Thymus (tissue), 11 donors: Measurements from ENCODE around the gene TNS3. TPM values are rescaled to one million over a fixed set of nuclear protein-coding genes. Genes with fewer than 3 reads are reported as not detected.

ENCODE experiments used
- DNase-seq, 9 donors: peaks; one replicate each; pipeline ENCODE4 v3.0.0-alpha.2; 2013; ENCODE audit warnings: low spot score in 9 of 9, low read depth in 6 of 9, missing footprints in 1 of 9
- H3K27ac ChIP-seq, 2 donors: one replicate each; pipeline ENCODE4 v1.5.1; 2013; ENCODE audit warnings: control low read depth in 1 of 2, low read depth in 1 of 2, low read length in 1 of 2, mild to moderate bottlenecking in 1 of 2, moderate library complexity in 1 of 2
- H3K27me3 ChIP-seq, 2 donors: one replicate each; pipeline ENCODE4 v1.5.1; 2013; ENCODE audit warnings: low read length in 1 of 2; ENCODE audit not compliant: control insufficient read depth in 2 of 2, insufficient read depth in 1 of 2
- H3K36me3 ChIP-seq, 2 donors: one replicate each; pipeline ENCODE4 v1.5.1; 2013; ENCODE audit warnings: low read length in 1 of 2, mild to moderate bottlenecking in 1 of 2, moderate library complexity in 1 of 2; ENCODE audit not compliant: control insufficient read depth in 2 of 2, insufficient read depth in 2 of 2
- H3K4me1 ChIP-seq, 2 donors: one replicate each; pipeline ENCODE4 v1.5.1; 2013; ENCODE audit warnings: low read length in 2 of 2; ENCODE audit not compliant: control insufficient read depth in 2 of 2, insufficient read depth in 2 of 2
- H3K4me3 ChIP-seq, 2 donors: one replicate each; pipeline ENCODE4 v1.5.1; 2013; ENCODE audit warnings: low read length in 2 of 2, control low read depth in 1 of 2, mild to moderate bottlenecking in 1 of 2
- H3K9me3 ChIP-seq, 2 donors: one replicate each; pipeline ENCODE4 v1.5.1; 2013; ENCODE audit warnings: low read length in 1 of 2, mild to moderate bottlenecking in 1 of 2; ENCODE audit not compliant: control insufficient read depth in 2 of 2, insufficient read depth in 1 of 2
- WGBS: extraction: QIAGEN DNeasy Blood & Tissue Kit; methylation state at CpG from one replicate; pipeline ENCODE4 v1.1.7; 2013; 5-methylcytosine and 5-hydroxymethylcytosine counted together
- polyA plus RNA-seq: library from polyadenylated mRNA; stranded (reverse); fragments of 200-250 nt; gene quantifications from one replicate; pipeline ENCODE4 v1.2.3, GENCODE V29; 2013
- total RNA-seq: library from RNA; stranded (reverse); fragments of 120-200 nt; gene quantifications from one replicate; pipeline ENCODE4 v1.2.4, GENCODE V29; 2013
- donor health status: healthy.

TNS3 gene
- total and polyA plus RNA-seq, 2 donors: 5.9 to 6.2 TPM

- no peaks in the 10 kb centered on the region for H3K36me3 ChIP-seq
- 90% methylated on average over 12 of the region's 12 CpGs for WGBS
- no peaks in the 10 kb centered on the region for H3K4me1 ChIP-seq
- no peaks in the 10 kb centered on the region for H3K27me3 ChIP-seq
- DNase-seq: no peak
- H3K27ac ChIP-seq: no peak overlapping the region
- H3K9me3 ChIP-seq: no peaks in the 10 kb centered on the region
- no peak overlapping the region for H3K4me3 ChIP-seq
These were observed 191.8 kb downstream of the TNS3 start for GRCh38 chr7:47389923-47390630.

GRCh38 chr7:47389171-47389922 is 192.6 kb downstream of the TNS3 start:
- 96% methylated on average over 16 of the region's 16 CpGs for WGBS
- Histone ChIP-seq H3K36me3 (no peaks in the 10 kb centered on the region), H3K4me3 (no peak overlapping the region), H3K27ac (no peak overlapping the region), H3K27me3 (no peaks in the 10 kb centered on the region), H3K9me3 (no peaks in the 10 kb centered on the region), H3K4me1 (no peaks in the 10 kb centered on the region)
- DNase-seq: no peak

GRCh38 chr7:47387506-47387905 is 194.4 kb downstream of the TNS3 start:
- WGBS: 96% methylated on average over 5 of the region's 5 CpGs
- Histone ChIP-seq H3K36me3 (no peaks in the 10 kb centered on the region), H3K4me1 (no peaks in the 10 kb centered on the region), H3K9me3 (no peaks in the 10 kb centered on the region), H3K4me3 (no peak overlapping the region), H3K27me3 (no peaks in the 10 kb centered on the region), H3K27ac (no peak overlapping the region)
- no peak for DNase-seq

- H3K27ac ChIP-seq: no peak overlapping the region
- 96% methylated on average over 14 of the region's 14 CpGs for WGBS
- H3K9me3 ChIP-seq: no peaks in the 10 kb centered on the region
- H3K4me3 ChIP-seq: no peak overlapping the region
- H3K36me3 ChIP-seq: no peaks in the 10 kb centered on the region
- DNase-seq: no peak
- H3K27me3 ChIP-seq: no peaks in the 10 kb centered on the region
- no peaks in the 10 kb centered on the region for H3K4me1 ChIP-seq
These were observed 195.6 kb downstream of the TNS3 start for GRCh38 chr7:47386273-47386835.

- H3K4me1 ChIP-seq: peaks cover 0 to 3% of the 10 kb centered on the region in 2 donors
- H3K9me3 ChIP-seq: no peaks in the 10 kb centered on the region
- H3K27me3 ChIP-seq: no peaks in the 10 kb centered on the region
- H3K36me3 ChIP-seq: no peaks in the 10 kb centered on the region
- no peak for DNase-seq
- 95% methylated on average over 10 of the region's 10 CpGs for WGBS
- H3K27ac ChIP-seq: no peak overlapping the region
- no peak overlapping the region for H3K4me3 ChIP-seq
These were observed 196.3 kb downstream of the TNS3 start for GRCh38 chr7:47385536-47386125.

- H3K4me3 ChIP-seq: no peak overlapping the region
- no peaks in the 10 kb centered on the region for H3K9me3 ChIP-seq
- H3K27ac ChIP-seq: no peak overlapping the region
- no peaks in the 10 kb centered on the region for H3K27me3 ChIP-seq
- DNase-seq: no peak
- no peaks in the 10 kb centered on the region for H3K36me3 ChIP-seq
- peaks cover 0 to 3% of the 10 kb centered on the region in 2 donors for H3K4me1 ChIP-seq
- 96% methylated on average over 13 of the region's 13 CpGs for WGBS
These were observed 197.0 kb downstream of the TNS3 start for GRCh38 chr7:47384755-47385535.

GRCh38 chr7:47383696-47384445 is 198.0 kb downstream of the TNS3 start:
- WGBS: 96% methylated on average over 10 of the region's 10 CpGs
- Histone ChIP-seq H3K9me3 (no peaks in the 10 kb centered on the region), H3K4me1 (peaks cover 0 to 3% of the 10 kb centered on the region in 2 donors), H3K4me3 (no peak overlapping the region), H3K36me3 (no peaks in the 10 kb centered on the region), H3K27me3 (no peaks in the 10 kb centered on the region), H3K27ac (no peak overlapping the region)
- DNase-seq: no peak

GRCh38 chr7:47383072-47383471 is 198.8 kb downstream of the TNS3 start:
- Histone ChIP-seq H3K4me1 (peaks cover 0 to 3% of the 10 kb centered on the region in 2 donors), H3K9me3 (no peaks in the 10 kb centered on the region), H3K27ac (no peak overlapping the region), H3K4me3 (no peak overlapping the region), H3K27me3 (no peaks in the 10 kb centered on the region), H3K36me3 (no peaks in the 10 kb centered on the region)
- DNase-seq: no peak
- 94% methylated on average over 8 of the region's 8 CpGs for WGBS
